ENCODE measurements around the gene ZEB2.

GRCh38 chr2:144519597-144519933 lies 354 bp downstream of the ZEB2 start:
- no peak for TF ChIP-seq POLR2A (IDR thresholded peaks at IDR 0.05)
- TF ChIP-seq CTCF (IDR thresholded peaks at IDR 0.05): no peak
- TF ChIP-seq EP300 (IDR thresholded peaks at IDR 0.05; ENCODE audit: low read depth): no peak

Data from transverse colon (tissue), 3 donors.